ENCODE measurements around the gene EFCAB14.

The EFCAB14 gene

DNA sequence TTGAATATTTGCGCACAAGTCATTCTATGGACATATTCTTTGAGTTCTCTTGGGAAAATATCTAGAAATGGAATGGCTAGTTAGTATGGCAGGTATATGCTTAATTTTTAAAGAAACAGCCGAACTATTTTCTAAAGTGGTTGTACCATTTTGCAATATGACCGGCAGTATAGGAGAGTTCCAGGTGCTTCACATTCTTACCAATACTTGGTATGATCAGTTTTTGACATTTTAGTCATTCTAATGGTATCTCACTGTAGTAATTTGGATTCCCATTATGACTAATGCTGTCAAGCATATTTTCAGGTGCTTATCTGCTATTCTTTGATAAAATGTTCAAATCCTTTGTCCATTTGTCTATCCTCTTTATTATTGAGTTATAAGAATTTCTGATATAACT lies 71.3 kb downstream of the EFCAB14 start:
- TF ChIP-seq, protein P1, sequence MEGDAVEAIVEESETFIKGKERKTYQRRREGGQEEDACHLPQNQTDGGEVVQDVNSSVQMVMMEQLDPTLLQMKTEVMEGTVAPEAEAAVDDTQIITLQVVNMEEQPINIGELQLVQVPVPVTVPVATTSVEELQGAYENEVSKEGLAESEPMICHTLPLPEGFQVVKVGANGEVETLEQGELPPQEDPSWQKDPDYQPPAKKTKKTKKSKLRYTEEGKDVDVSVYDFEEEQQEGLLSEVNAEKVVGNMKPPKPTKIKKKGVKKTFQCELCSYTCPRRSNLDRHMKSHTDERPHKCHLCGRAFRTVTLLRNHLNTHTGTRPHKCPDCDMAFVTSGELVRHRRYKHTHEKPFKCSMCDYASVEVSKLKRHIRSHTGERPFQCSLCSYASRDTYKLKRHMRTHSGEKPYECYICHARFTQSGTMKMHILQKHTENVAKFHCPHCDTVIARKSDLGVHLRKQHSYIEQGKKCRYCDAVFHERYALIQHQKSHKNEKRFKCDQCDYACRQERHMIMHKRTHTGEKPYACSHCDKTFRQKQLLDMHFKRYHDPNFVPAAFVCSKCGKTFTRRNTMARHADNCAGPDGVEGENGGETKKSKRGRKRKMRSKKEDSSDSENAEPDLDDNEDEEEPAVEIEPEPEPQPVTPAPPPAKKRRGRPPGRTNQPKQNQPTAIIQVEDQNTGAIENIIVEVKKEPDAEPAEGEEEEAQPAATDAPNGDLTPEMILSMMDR (IDR thresholded peaks at IDR 0.05; ENCODE audit: low read length, missing control alignments), result no peak
- no peak for DNase-seq (ENCODE audit: low read depth)

DNA sequence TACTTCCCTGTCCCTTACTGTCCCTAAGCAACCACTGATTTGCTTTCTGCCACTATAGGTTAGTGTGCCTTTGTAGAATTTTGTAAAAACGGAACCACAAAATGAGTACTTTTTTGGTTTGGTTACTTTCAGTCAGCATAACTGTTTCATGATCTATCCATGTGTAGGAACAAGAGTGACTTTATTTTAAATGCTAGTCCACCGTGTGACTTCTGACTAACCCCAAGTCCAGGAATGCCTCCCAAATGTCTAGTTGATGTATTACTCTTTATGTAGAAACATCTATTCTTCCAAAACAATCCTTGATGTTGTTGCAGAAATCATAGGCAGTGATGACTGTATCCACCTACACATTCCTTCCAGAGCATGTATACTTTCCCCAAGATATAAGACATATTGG lies 72.1 kb downstream of the EFCAB14 start:
- H3K4me3 ChIP-seq (replicated peaks; ENCODE audit: low read depth, low read length), result no peak overlapping the region
- DNase-seq (ENCODE audit: low read depth), result no peak
- TF ChIP-seq, protein P1 (IDR thresholded peaks at IDR 0.05; ENCODE audit: low read length, missing control alignments), result no peak

More for the DNA sequence above, 71.3 kb downstream of the EFCAB14 start:
- H3K4me3 ChIP-seq (replicated peaks; ENCODE audit: low read depth, low read length), result no peak overlapping the region

DNA sequence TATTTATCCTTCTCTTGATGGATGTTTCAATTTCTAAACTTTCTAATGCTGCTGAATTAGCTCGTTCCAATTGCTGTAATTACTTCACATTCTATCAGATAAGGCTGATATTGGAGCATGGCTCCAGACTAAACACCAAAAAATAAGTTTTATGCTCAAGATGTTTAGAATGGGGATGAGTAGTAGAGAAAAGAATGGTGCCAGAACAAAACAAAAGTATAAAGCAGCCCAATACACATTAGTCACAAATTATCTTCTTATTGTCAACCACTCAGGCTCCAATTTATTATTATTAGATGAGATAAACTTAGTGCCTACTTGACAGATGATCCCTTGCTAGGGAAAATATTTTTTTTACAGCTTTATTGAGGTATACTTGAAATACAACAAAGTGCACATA lies 72.6 kb downstream of the EFCAB14 start:
- TF ChIP-seq, protein P1 (IDR thresholded peaks at IDR 0.05; ENCODE audit: low read length, missing control alignments), result no peak
- DNase-seq (ENCODE audit: low read depth), result no peak
- H3K4me3 ChIP-seq (replicated peaks; ENCODE audit: low read depth, low read length), result no peak overlapping the region

DNA sequence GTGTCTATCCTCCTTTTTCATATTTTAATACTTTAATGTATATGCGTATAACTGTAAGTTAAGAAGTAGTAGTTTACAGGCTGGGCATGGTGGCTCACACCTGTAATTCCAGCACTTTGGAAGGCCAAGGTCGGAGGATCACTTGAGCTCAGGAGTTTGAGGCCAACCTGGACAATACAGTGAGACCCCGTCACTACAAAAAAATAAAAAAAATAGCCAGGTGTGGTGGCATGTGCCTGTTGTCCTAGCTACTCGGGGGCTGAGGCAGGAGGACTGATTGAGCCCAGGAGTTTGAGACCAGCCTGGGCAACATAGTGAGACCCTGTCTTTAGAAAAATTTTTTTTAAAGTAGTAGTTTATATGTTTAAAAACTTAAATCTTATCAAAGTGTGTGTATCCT lies 73.1 kb downstream of the EFCAB14 start:
- DNase-seq (ENCODE audit: low read depth), result no peak
- TF ChIP-seq, protein P1 (IDR thresholded peaks at IDR 0.05; ENCODE audit: low read length, missing control alignments), result no peak
- no peak overlapping the region for H3K4me3 ChIP-seq (replicated peaks; ENCODE audit: low read depth, low read length)

DNA sequence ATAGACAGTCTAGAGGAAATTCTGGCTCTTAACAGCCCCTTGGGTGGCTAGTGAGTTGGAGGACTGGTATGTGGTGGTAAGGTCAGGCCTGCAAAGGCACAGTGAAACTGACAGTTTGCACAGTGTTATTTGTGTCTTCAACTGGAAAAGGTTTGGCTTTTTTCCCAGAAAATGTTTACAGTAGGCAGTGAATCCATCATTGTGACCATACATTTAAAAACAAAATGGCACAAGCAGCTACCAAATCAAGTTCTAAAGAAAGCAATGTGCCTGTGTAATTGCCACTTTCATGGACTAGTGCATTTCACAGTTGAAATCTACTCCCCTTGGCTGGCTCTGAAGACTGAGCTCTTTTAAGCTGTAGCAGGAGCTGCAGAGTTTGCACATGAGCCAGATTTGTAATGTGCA lies 75.5 kb downstream of the EFCAB14 start:
- TF ChIP-seq, protein P1 (IDR thresholded peaks at IDR 0.05; ENCODE audit: low read length, missing control alignments), result no peak
- peak; percentile 79 for DNase-seq (ENCODE audit: low read depth)
- no peak overlapping the region for H3K4me3 ChIP-seq (replicated peaks; ENCODE audit: low read depth, low read length)

DNA sequence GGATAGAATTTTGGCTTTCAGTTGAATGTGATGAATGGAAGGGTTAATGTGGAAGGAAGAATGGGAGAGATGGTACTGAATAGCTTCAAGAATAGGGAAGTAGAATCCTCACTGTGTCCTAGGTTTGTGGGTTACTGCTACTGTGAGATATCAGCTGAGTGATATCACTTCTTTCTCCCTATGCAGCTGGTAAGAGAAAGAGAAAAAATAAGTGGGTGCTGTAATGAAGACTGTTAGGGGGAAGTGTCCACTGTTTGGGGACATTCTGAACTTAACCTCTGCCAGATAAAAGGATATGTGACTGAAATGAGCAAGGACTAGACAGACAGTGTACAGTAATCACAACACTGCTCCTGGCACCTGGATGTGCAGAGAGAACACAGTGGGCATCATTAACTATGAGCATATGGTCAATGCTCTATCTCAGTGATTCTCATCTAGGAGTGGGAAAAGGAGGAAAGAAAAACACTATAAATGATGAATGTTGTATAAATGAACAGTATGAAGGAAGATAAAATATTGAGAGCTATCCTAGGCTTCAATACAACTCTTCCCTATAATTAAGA lies 76.7 kb downstream of the EFCAB14 start:
- no peak overlapping the region for H3K4me3 ChIP-seq (replicated peaks; ENCODE audit: low read depth, low read length)
- TF ChIP-seq, protein P1 (IDR thresholded peaks at IDR 0.05; ENCODE audit: low read length, missing control alignments), result no peak
- no peak for DNase-seq (ENCODE audit: low read depth)

DNA sequence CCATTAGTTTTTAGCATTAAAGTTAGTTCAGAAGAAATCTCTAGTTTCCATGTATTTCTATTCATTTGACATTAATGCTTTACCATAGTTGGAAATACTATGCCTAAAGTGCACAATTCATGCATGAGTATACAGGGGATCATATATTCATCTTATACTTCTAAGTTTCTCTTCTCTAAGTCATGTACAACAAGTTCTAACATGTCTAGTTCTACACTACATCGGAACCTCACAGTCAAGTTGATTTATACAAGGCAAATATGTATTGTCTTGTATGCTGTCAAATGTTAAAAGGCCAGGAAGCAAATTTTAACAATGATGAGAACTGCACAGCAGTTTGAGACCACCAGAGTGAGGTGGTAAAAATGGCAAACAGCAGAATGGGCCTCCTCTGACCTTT lies 79.4 kb downstream of the EFCAB14 start:
- DNase-seq (ENCODE audit: low read depth), result no peak
- TF ChIP-seq, protein P1 (IDR thresholded peaks at IDR 0.05; ENCODE audit: low read length, missing control alignments), result no peak
- no peak overlapping the region for H3K4me3 ChIP-seq (replicated peaks; ENCODE audit: low read depth, low read length)
